Measurements from ENCODE around the gene GPR39.

The GPR39 gene

GRCh38 chr2:132659331-132659730 is 242.7 kb downstream of the GPR39 start:
- Histone ChIP-seq H4K20me1 (ENCODE audit: insufficient read depth) (no peaks in the 10 kb centered on the region), H3K9ac (no peak overlapping the region), H3K4me1 (ENCODE audit: low read depth, poor library complexity, severe bottlenecking) (no peaks in the 10 kb centered on the region), H3K27ac (no peak overlapping the region), H3K4me2 (no peak overlapping the region), H3K79me2 (ENCODE audit: insufficient read depth, low read depth) (no peaks in the 10 kb centered on the region), H2AFZ (ENCODE audit: low read depth) (no peak overlapping the region), H3K36me3 (ENCODE audit: insufficient read depth) (no peaks in the 10 kb centered on the region), H3K4me3 (IDR thresholded peaks at IDR 0.05; ENCODE audit: insufficient read depth, low read depth, low read length) (no peak overlapping the region), H3K27me3 (ENCODE audit: insufficient read depth, low read depth) (no peaks in the 10 kb centered on the region)
- no peak for TF ChIP-seq CTCF (conservative IDR thresholded peaks at IDR 0.05; ENCODE audit: low read depth, low read length)

DNA sequence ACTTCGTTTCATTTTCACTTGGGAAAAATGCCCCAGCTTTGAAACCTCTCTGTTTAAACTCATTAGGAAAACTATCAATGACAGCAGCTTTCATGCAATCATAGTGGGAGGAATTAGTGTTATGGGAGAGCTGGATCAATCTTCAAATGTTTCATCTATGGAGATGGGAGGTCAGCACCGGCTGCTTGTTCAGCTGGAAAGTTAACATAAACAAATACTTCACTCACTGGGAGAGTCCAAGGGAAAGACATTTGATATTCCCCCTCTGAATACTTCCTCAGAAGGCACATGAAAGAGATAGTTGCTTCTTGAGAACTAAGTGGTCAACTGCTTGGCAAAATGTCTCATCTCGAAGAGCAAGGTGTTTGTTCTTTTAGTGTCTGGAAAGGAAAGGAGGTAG is 246.1 kb downstream of the GPR39 start:
- no peak for TF ChIP-seq CTCF (conservative IDR thresholded peaks at IDR 0.05; ENCODE audit: low read depth, low read length)
- H3K27me3 ChIP-seq (ENCODE audit: insufficient read depth, low read depth) = no peaks in the 10 kb centered on the region

DNA sequence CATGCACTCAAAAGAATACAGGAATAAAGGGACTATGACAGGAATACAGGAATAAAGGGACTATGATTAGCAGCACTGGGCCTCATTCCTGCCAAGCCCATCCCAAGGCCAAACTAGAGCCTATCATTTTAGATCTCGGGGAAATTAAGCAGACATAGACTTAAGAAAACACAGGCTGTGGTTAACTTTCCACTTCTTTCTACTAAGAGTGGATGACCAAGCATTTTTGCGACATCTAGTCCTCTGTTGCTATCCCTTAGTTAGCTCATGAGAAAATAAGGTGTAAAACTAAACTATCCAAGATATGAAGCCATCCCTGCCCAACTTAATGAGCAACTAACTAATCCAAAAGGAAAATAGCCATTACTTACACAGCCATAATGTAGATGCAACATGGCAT is 247.5 kb downstream of the GPR39 start:
- Histone ChIP-seq H4K20me1 (ENCODE audit: insufficient read depth) (no peaks in the 10 kb centered on the region), H3K27me3 (ENCODE audit: insufficient read depth, low read depth) (no peaks in the 10 kb centered on the region), H3K79me2 (ENCODE audit: insufficient read depth, low read depth) (no peaks in the 10 kb centered on the region), H3K4me1 (ENCODE audit: low read depth, poor library complexity, severe bottlenecking) (no peaks in the 10 kb centered on the region), H3K4me2 (no peak overlapping the region), H2AFZ (ENCODE audit: low read depth) (no peak overlapping the region), H3K4me3 (IDR thresholded peaks at IDR 0.05; ENCODE audit: insufficient read depth, low read depth, low read length) (no peak overlapping the region), H3K36me3 (ENCODE audit: insufficient read depth) (no peaks in the 10 kb centered on the region), H3K9ac (no peak overlapping the region), H3K27ac (no peak overlapping the region)
- no peak for TF ChIP-seq CTCF (conservative IDR thresholded peaks at IDR 0.05; ENCODE audit: low read depth, low read length)

More for the DNA sequence above, 246.1 kb downstream of the GPR39 start:
- no peak overlapping the region for H3K9ac ChIP-seq
- H3K27ac ChIP-seq = no peak overlapping the region
- no peaks in the 10 kb centered on the region for H3K4me1 ChIP-seq (ENCODE audit: low read depth, poor library complexity, severe bottlenecking)
- no peak overlapping the region for H3K4me3 ChIP-seq (IDR thresholded peaks at IDR 0.05; ENCODE audit: insufficient read depth, low read depth, low read length)
- H4K20me1 ChIP-seq (ENCODE audit: insufficient read depth) = no peaks in the 10 kb centered on the region
- H2AFZ ChIP-seq (ENCODE audit: low read depth) = no peak overlapping the region
- H3K36me3 ChIP-seq (ENCODE audit: insufficient read depth) = no peaks in the 10 kb centered on the region
- no peak overlapping the region for H3K4me2 ChIP-seq
- H3K79me2 ChIP-seq (ENCODE audit: insufficient read depth, low read depth) = no peaks in the 10 kb centered on the region

- H3K36me3 ChIP-seq (ENCODE audit: insufficient read depth) = no peaks in the 10 kb centered on the region
- H4K20me1 ChIP-seq (ENCODE audit: insufficient read depth) = no peaks in the 10 kb centered on the region
- H3K79me2 ChIP-seq (ENCODE audit: insufficient read depth, low read depth) = no peaks in the 10 kb centered on the region
- H3K9ac ChIP-seq = no peak overlapping the region
- H3K4me3 ChIP-seq (IDR thresholded peaks at IDR 0.05; ENCODE audit: insufficient read depth, low read depth, low read length) = no peak overlapping the region
- H3K27ac ChIP-seq = no peak overlapping the region
- H2AFZ ChIP-seq (ENCODE audit: low read depth) = no peak overlapping the region
- no peak for TF ChIP-seq CTCF (conservative IDR thresholded peaks at IDR 0.05; ENCODE audit: low read depth, low read length)
- no peak overlapping the region for H3K4me2 ChIP-seq
- no peaks in the 10 kb centered on the region for H3K27me3 ChIP-seq (ENCODE audit: insufficient read depth, low read depth)
- H3K4me1 ChIP-seq (ENCODE audit: low read depth, poor library complexity, severe bottlenecking) = no peaks in the 10 kb centered on the region
These were observed 249.0 kb downstream of the GPR39 start for GRCh38 chr2:132665401-132666140.
